Neural cell (in vitro differentiated cells): ENCODE results near the gene GPR107.

ENCODE experiments used
- CTCF ChIP-seq: fragments of 450-650 bp; IDR thresholded peaks from 2 replicates; pipeline ENCODE4 v1.5.1; 2014; ENCODE audit warnings: antibody characterized with exemption, mild to moderate bottlenecking, moderate library complexity; ENCODE audit not compliant: poor library complexity, severe bottlenecking
- EP300 ChIP-seq: fragments of 450-650 bp; conservative IDR thresholded peaks from 2 replicates; pipeline ENCODE4 v1.6.1; 2014; ENCODE audit warnings: antibody characterized with exemption, mild to moderate bottlenecking, moderate library complexity; ENCODE audit not compliant: poor library complexity, severe bottlenecking
- EZH2 ChIP-seq: fragments of 200-600, 300-800 bp; shearing (Covaris generic), sonication (generic); IDR thresholded peaks from 2 replicates; pipeline ENCODE4 v1.6.1; 2014; ENCODE audit warnings: antibody characterized with exemption, low read length, borderline replicate concordance, mild to moderate bottlenecking; ENCODE audit not compliant: insufficient read depth, poor library complexity, severe bottlenecking
- MXI1 ChIP-seq: fragments of 450-650 bp; conservative IDR thresholded peaks from 2 replicates; pipeline ENCODE4 v1.6.1; 2014; ENCODE audit warnings: antibody characterized with exemption, mild to moderate bottlenecking; ENCODE audit not compliant: poor library complexity, severe bottlenecking
- POLR2AphosphoS5 ChIP-seq: IDR thresholded peaks from 2 replicates; pipeline ENCODE4 v1.6.1; 2012
- RAD21 ChIP-seq: fragments of 450-650 bp; conservative IDR thresholded peaks from 2 replicates; pipeline ENCODE4 v1.6.1; 2014; ENCODE audit warnings: antibody characterized with exemption, mild to moderate bottlenecking, moderate library complexity
- REST ChIP-seq: IDR thresholded peaks from 2 replicates; pipeline ENCODE4 v1.6.1; 2012; ENCODE audit warnings: borderline replicate concordance
- SMC3 ChIP-seq: fragments of 450-650 bp; conservative IDR thresholded peaks from 2 replicates; pipeline ENCODE4 v1.6.1; 2014; ENCODE audit warnings: antibody characterized with exemption, mild to moderate bottlenecking, moderate library complexity; ENCODE audit not compliant: poor library complexity
- TAF1 ChIP-seq: IDR thresholded peaks from 2 replicates; pipeline ENCODE4 v1.6.1; 2012; ENCODE audit warnings: low read depth

- TF ChIP-seq CTCF (no peak), EZH2 (no peak), EP300 (no peak), MXI1 (no peak), TAF1 (no peak), RAD21 (no peak), POLR2AphosphoS5 (no peak), REST (no peak), SMC3 (no peak)
These were observed 7.8 kb upstream of the GPR107 start for GRCh38 chr9:130045725-130046450.
